ENCODE measurements around the gene CPT1B. TPM values are rescaled to one million over a fixed set of nuclear protein-coding genes. Genes with fewer than 3 reads are reported as not detected.
"Not testable (repeated sequence)": the region's sequence is repeated elsewhere in the genome, so short reads cannot be mapped to it uniquely, and the experiment has no call there.

Gene CPT1B
- total RNA-seq, 4 donors from 2014 or later: 9.7 to 38.7 (median 14.9) TPM

DNA sequence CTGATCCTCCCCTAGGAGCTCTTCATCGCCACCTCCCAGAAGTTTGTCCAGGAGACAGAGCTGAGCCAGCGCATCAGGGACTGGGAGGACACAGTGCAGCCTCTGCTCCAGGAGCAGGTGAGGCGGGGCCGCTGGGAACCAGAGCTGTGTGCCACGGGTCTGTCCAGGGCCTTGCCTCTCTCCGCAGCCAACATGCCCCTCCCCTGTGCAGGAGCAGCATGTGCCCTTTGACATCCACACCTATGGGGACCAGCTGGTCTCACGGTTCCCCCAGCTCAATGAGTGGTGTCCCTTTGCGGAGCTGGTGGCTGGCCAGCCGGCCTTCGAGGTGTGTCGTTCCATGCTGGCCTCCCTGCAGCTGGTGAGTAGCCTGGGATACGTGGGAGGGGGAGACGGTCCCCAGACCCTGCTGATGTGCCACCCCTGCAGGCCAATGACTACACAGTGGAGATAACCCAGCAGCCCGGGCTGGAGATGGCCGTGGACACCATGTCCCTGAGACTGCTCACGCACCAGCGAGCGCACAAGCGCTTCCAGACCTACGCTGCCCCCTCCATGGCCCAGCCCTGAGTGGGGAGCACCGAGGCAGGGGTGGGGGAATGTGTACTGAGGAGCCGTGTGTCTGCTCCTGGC, 55.3 kb downstream of the CPT1B start:
- TF ChIP-seq POLR2A (IDR thresholded peaks at IDR 0.05): no peak
- TF ChIP-seq, protein P1, sequence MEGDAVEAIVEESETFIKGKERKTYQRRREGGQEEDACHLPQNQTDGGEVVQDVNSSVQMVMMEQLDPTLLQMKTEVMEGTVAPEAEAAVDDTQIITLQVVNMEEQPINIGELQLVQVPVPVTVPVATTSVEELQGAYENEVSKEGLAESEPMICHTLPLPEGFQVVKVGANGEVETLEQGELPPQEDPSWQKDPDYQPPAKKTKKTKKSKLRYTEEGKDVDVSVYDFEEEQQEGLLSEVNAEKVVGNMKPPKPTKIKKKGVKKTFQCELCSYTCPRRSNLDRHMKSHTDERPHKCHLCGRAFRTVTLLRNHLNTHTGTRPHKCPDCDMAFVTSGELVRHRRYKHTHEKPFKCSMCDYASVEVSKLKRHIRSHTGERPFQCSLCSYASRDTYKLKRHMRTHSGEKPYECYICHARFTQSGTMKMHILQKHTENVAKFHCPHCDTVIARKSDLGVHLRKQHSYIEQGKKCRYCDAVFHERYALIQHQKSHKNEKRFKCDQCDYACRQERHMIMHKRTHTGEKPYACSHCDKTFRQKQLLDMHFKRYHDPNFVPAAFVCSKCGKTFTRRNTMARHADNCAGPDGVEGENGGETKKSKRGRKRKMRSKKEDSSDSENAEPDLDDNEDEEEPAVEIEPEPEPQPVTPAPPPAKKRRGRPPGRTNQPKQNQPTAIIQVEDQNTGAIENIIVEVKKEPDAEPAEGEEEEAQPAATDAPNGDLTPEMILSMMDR (IDR thresholded peaks at IDR 0.05): no peak
- peaks cover 13 to 22% of the 10 kb centered on the region in 2 donors for H3K4me1 ChIP-seq
- intact Hi-C loops (cut with DNase I): loop anchor here (5.0 kb wide), 1 partner anchor 59 kb away; the partner anchor contains the start of gene CHKB
- DNase-seq: no peak
- no peaks in the 10 kb centered on the region for H3K9me3 ChIP-seq
- H3K36me3 ChIP-seq: peaks cover 23 to 34% of the 10 kb centered on the region in 2 donors
- no peak overlapping the region for H3K27ac ChIP-seq
- H3K27me3 ChIP-seq: no peaks in the 10 kb centered on the region
- 71 to 90% methylated on average over 6 to 16 of the region's 22 CpGs for WGBS, 2 donors
- no peak overlapping the region for H3K4me3 ChIP-seq (replicated peaks in 1 of 3)

DNA sequence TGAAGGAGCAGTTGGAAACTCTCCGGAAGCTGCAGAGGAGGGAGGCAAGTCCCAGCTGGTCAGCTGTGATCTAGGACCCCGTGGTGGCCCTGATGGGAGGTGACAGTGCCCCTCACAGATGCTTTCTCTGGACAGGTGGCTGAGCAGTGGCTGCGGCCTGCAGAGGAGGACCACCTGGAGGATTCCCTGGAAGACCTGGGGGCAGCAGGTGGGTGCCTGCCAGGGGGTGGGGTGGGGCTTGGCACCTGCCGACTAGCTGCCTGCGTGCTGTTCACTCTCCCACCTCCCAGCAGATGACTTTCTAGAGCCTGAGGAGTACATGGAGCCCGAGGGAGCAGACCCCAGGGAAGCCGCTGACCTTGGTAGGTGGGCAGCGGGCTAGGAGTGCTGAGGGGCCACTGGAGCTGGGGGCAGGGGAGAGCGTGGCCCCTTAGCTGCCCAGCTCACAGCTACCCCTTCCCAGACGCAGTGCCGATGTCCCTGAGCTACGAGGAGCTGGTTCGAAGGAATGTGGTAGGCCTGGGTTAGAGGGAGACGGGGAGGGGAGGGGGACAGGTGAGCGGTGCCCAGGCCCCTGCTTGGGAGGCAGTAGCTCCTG, 55.9 kb downstream of the CPT1B start:
- peaks cover 13 to 22% of the 10 kb centered on the region in 2 donors for H3K4me1 ChIP-seq
- peaks cover 29 to 40% of the 10 kb centered on the region in 2 donors for H3K36me3 ChIP-seq
- intact Hi-C loops (cut with DNase I): loop anchor here (5.0 kb wide), 1 partner anchor 60 kb away; the partner anchor contains the start of gene CHKB
- no peaks in the 10 kb centered on the region for H3K9me3 ChIP-seq
- no peaks in the 10 kb centered on the region for H3K27me3 ChIP-seq
- H3K27ac ChIP-seq: no peak overlapping the region
- H3K4me3 ChIP-seq (replicated peaks in 1 of 3): no peak overlapping the region
- DNase-seq: no peak
- TF ChIP-seq, protein P1 (IDR thresholded peaks at IDR 0.05): no peak
- no peak for TF ChIP-seq POLR2A (IDR thresholded peaks at IDR 0.05)
- 82 to 93% methylated on average over 5 to 11 of the region's 15 CpGs for WGBS, 2 donors

DNA sequence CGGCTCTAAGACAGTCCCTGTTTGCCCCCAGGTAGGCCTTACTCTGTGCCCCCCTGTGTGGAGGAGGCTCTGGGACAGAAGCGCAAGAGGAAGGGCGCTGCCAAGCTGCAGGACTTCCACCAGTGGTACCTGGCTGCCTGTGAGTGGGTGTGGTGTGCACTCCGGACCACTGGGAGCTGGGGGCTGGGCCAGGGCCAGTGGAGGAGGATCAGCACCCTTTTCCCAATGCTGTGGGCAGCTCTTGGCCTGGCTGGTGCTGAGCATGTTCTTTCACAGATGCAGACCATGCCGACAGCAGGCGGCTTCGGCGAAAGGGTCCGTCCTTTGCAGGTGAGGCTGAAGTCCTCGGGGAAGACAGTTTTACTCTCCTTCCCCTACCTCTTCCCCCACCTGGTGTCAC, 56.5 kb downstream of the CPT1B start:
- no peak for DNase-seq
- Histone ChIP-seq H3K4me1 (peaks cover 11 to 16% of the 10 kb centered on the region in 2 donors), H3K27me3 (no peaks in the 10 kb centered on the region), H3K27ac (no peak overlapping the region), H3K9me3 (no peaks in the 10 kb centered on the region), H3K4me3 (replicated peaks in 1 of 3) (no peak overlapping the region), H3K36me3 (peaks cover 29 to 43% of the 10 kb centered on the region in 2 donors)
- TF ChIP-seq POLR2A (IDR thresholded peaks at IDR 0.05): no peak
- TF ChIP-seq, protein P1 (IDR thresholded peaks at IDR 0.05): no peak
- intact Hi-C loops (cut with DNase I): loop anchor here (5.0 kb wide), 1 partner anchor 61 kb away; the partner anchor contains the start of gene CHKB
- WGBS, 2 donors: 95% methylated on average over 7 to 10 of the region's 10 CpGs

DNA sequence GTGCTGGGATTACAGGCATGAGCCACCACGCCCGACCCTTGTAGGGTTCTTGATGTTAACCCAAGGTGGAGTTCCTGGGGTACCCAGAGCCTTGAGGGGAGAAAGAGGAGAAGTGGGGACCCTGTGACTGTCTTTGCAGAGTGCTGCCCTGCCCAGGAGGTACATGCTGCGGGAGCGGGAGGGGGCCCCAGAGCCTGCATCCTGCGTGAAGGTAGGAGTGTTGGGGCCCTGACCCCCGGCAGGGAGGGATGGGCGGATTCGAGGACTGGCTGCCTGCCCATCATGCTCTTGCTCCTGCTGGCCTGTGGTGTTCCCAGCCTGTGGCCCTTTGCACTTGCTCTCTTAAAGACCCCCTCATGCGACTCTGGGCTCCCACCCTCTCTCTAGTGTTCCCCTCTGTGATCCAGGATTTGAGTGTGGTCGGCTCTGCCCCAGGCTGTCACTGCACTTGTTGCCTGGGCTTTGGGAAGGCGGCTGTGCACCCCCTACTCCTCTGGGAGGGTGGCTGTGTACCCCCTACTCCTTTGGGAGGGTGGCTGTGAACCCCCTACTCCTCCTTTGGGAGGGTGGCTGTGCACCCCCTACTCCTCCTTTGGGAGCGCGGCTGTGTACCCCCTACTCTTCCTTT, 57.3 kb downstream of the CPT1B start:
- Histone ChIP-seq H3K4me1 (peaks cover 7 to 10% of the 10 kb centered on the region in 2 donors), H3K4me3 (replicated peaks in 1 of 3) (no peak overlapping the region), H3K27me3 (no peaks in the 10 kb centered on the region), H3K9me3 (no peaks in the 10 kb centered on the region), H3K27ac (no peak overlapping the region), H3K36me3 (peaks cover 29 to 45% of the 10 kb centered on the region in 2 donors)
- intact Hi-C loops (cut with DNase I): loop anchor here (5.0 kb wide), 1 partner anchor 61 kb away; the partner anchor contains the start of gene CHKB
- TF ChIP-seq, protein P1 (IDR thresholded peaks at IDR 0.05): no peak
- TF ChIP-seq POLR2A (IDR thresholded peaks at IDR 0.05): no peak
- no peak for DNase-seq
- WGBS, 2 donors: 91 to 95% methylated on average over 11 to 13 of the region's 13 CpGs

DNA sequence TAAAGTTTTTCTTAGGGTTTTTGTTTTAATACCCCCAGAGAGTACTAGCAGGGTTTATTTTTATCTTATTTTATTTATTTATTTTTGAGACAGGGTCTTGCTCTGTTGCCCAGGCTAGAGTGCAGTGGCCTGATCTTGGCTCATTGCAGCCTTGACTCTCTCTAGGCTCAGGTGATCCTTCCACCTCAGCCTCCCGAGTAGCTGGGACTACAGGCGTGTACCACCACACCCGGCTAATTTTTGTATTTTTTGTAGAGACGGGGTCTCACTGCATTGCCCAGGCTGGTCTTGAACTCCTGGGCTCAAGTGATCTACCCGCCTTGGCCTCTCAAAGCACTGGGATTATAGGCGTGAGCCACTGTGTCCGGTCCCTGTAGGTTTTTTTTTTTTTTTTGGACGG, 58.0 kb downstream of the CPT1B start:
- H3K4me3 ChIP-seq (replicated peaks in 1 of 3); DNase-seq; H3K27ac ChIP-seq; H3K27me3 ChIP-seq; H3K9me3 ChIP-seq: not testable (repeated sequence)
- WGBS, 2 donors: 98% methylated on average over 8 of the region's 8 CpGs
- Histone ChIP-seq H3K36me3 (peaks cover 29 to 45% of the 10 kb centered on the region in 2 donors), H3K4me1 (peaks cover 7 to 10% of the 10 kb centered on the region in 2 donors)
- intact Hi-C loops (cut with DNase I): loop anchor here (5.0 kb wide), 1 partner anchor 62 kb away; the partner anchor contains the start of gene CHKB

Measured in thyroid gland (tissue), 4 donors.